SK-MEL-5 (cell line): ENCODE results near the gene HTR6. TPM values are rescaled to one million over a fixed set of nuclear protein-coding genes. Genes with fewer than 3 reads are reported as not detected.

Source experiments
- DNase-seq: peaks from one replicate; pipeline ENCODE4 v3.0.0-alpha.2; 2016; ENCODE audit warnings: low read depth, low spot score
- in situ Hi-C: cut with HindIII; loops from 2 replicates; pipeline ENCODE4 v1.10.0; 2016; ENCODE audit warnings: low sequenced_read_pairs, high pct_unique_total_duplicates, low pct_unique_long_range_greater_than_20kb
- total RNA-seq: library from RNA; depleted of rRNA; stranded (reverse); fragments of >200 nt; shearing (Covaris generic); gene quantifications from 2 replicates; pipeline ENCODE4 v1.2.3, GENCODE V29; 2014; rRNA removed

Gene HTR6
- total RNA-seq, 1 experiment from 2014 or later = 0.16 TPM

DNA sequence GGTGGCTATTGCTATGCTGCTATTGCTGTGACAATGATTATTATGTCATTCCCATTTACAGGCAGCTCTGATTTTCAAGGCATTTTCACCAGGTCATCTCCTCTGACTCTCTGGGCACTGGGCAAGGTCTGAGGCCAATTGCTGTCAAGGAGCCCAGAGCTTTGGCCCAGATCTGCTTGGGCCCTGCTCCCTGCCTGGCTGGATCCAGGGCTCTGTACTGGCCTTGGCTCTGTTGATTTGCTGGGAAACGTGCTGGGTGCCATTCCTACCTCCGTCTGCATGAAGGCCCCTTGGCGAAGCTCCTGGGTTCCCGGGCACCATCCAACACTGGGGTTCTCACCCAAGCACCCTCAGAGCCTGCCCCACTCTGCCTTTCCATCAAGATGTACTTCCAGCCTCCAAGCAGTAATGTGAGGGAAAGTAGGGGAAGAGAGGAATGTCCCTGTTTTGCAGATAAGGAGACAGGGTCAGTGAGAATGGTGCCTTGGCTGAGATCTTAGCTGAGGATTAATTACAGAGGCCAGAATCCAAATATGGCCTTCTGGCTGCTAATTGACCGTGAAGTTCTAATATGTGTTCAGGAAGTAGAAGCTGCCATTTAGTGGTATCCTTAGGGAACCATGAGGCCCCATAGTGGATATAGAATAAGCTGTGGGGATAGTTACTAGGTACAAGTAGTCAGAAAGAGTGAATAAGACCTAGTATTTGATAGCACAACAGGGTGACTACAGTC lies 63.9 kb downstream of the HTR6 start:
- no peak for DNase-seq
- in situ Hi-C loops = no loop called here

- no peak for DNase-seq
- in situ Hi-C loops = no loop called here
Observed at GRCh38 chr1:19730232-19730631, 65.6 kb downstream of the HTR6 start.

Other genes with a start within 250 kb of the HTR6 start
- gene CAPZB, start 179.3 kb upstream of the HTR6 start, total RNA-seq = 60.5 and 64.3 TPM in 2 replicates
- 305 and 318 TPM in 2 replicates for gene NBL1, start 20.6 kb upstream of the HTR6 start, total RNA-seq
- 15.9 and 19.8 TPM in 2 replicates for gene TMCO4, start 135.0 kb downstream of the HTR6 start, total RNA-seq
- not detected in 2 replicates for gene RNF186, start 150.4 kb downstream of the HTR6 start, total RNA-seq
- gene OTUD3, start 217.5 kb downstream of the HTR6 start, total RNA-seq = 3.5 and 11.0 TPM in 2 replicates